HG03439 (cell line): Measurements from ENCODE around the gene TTI1.
"Not testable (repeated sequence)": the region's sequence is repeated elsewhere in the genome, so short reads cannot be mapped to it uniquely, and the experiment has no call there.

Experiments used
- ATAC-seq: cut with Tn5 transposase; IDR thresholded peaks from one replicate; pipeline ENCODE4 v1.9.1; 2021; ENCODE audit warnings: mild to moderate bottlenecking, moderate library complexity; ENCODE audit not compliant: unreplicated experiment

Gene TTI1

DNA sequence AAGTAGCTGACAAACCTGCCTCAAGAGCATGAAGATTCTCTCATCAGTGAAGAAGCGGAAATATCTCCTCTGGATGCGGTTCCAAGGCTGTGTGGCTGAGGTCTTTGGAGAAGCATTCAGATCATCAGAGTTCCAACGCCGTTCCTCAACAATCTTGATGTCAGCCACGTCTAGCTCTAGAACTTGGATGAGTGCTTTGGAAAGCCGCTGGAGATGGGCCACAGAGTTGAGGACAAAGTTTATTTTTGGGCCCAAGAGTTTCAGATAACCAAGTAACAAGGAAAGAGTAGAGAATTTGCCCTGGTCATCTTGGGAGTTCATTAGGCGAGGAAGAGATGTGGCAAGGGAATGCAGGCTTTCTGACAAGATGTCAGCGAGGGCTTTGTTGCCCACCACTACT is 20.9 kb downstream of the TTI1 start:
- ATAC-seq: no peak

DNA sequence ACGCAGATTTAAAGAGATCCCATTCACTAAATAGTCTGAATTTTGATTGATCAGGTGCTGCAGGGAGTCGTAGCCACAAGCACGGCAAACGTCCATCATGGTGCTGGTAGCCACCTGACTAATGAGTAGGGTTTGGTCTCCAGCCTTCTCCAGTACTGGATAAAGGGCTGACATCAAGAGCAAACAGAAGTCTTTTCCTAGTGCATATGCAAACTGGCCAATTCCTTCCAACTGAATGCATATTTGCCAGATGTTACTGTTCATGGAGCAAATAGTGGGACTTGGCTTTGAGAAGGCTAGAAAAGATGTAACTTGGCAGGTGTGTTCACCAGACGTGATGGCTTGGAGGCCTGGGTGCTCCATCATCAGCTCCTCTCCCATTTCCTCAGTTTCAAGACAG is 21.6 kb downstream of the TTI1 start:
- no peak for ATAC-seq

DNA sequence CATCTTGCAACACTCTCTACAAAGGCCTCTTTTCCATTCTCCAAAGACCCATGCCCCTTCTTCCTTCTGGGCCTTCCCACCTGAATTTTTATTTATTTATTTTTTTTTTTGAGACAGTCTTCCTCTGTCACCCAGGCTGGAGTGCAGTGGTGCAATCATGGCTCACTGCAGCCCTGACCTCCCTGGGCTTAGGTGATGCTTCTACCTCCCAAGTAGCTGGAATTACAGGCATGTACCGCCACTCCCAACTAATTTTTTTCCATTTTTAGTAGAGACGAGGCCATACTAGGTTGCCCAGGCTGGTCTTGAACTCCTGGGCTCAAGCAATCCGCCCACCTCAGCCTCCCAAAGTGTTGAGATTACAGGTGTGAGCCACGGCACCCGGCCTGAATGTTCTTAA is 23.8 kb downstream of the TTI1 start:
- ATAC-seq: not testable (repeated sequence)

DNA sequence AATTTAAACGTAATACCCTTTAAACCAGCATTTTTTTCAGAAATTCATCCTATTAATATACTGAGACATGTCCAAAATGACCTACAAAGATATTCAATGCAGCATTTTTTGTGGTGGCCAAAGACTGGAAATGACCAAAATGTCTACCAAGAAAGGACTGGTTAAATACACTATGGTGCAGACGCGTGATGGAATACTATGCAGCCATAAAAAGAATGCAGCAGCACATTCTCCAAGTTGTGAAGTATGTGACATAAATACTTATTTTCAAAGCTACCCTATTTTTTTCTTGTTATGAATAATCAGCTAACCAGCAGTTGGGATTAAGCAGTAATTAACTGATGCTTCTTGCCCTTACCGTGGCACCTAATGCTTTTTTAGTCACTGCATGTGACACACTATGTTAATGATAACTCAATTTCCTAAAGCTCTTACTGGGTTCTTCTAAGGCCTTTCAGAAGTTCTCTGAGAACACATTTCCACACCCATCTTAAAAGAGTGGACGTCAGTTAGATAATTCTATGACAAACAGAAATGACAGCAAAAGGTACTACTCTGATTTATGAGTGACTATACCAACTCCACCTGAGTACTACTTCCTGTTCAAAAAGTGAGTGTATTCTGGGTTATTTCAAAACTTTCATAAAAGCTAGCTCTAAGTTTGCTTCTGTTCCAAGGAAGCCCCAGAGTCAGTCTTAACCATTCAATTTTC is 24.9 kb downstream of the TTI1 start:
- ATAC-seq: no peak

DNA sequence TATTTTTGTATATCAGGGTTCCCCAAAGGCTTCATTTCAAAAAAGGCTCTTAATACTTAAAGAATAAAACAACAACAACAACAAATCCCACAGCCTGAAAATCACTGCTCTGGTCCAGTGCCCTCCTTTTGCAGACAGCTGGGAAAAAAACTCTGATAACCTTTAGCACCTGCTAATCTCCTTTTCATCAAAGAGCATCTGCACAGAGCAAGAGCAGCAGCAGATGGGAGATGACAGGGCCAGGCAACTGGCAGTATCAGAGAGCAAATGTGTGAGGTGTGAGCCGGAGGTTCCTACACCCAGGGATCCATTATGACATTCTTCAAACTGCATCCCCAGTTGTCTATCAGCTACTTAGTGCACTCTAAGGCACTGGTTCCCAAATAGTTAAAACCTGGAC is 25.7 kb downstream of the TTI1 start:
- no peak for ATAC-seq

DNA sequence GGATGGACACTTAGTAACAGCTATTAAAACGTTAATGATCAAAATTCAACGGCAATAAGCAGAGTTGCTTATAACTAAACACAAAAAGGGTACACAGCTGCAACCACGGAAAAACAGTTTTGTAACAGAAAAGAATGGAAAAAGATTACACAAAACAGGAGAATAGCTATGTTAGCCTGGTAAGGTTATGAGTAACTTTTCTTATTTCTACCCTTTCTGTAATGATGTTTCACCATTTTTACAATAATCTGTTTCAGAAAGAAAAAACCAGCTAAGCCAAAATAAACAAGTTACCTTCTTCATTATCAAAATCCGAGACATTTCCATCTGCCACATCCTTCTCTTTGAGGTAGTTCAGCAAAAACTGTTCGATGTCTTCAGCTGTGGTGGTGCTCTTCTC is 27.4 kb downstream of the TTI1 start:
- ATAC-seq: no peak

DNA sequence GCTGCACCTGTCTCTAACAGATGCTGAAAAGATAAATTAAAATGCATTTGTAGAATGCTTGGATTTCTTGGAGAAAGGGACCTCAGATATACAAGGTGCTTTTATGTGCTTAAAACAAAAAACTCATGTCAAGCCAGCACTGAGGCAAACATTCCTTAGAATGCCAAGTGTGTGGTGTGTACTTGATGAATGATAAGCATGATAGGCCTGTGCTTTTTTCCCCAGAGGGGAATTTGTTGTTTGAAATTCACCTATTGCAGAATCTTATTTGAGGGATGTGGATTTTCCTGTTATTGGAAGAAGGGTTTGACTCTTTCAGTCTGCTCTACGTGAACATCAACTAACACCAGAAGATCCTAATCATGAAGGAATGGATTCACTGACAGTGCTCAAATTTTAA is 28.8 kb downstream of the TTI1 start:
- ATAC-seq: no peak

DNA sequence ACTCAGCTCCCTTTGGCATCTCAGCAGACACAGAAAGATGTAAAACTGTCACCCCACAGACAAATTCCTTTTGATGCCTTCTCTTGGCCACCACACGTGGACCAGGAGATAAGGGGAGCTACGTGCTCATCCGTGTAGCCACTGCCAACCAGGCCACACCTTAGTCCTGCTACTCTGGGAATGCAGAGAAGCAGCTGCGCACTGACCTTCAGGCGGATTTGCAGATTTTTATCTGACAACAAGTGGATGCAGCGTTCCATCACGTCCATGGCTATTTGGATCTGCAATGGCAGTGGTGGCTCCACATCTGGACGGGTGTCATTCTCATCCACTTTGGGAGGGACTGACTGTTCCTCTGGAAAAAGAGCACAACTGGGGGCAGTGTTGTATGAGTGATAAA is 30.8 kb downstream of the TTI1 start:
- ATAC-seq: no peak

DNA sequence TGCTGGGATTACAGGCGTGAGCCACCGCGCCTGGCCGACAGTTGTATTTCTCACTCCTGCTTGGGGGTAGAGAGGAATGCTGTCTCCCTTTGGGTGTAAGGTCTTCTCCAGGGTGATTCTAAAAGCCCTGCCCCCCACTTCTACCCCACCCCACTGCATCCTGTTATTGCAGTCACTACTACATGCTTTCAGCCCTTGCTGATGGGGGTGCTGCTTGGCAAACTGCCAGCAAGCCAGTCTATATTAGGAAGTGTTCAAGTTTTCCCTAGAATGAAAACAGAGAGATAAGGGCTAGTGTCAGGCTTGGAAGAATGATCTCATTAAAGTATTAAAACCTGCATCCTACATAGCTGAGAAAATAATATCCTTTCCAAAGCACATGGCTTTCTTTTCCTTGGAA is 31.3 kb downstream of the TTI1 start:
- ATAC-seq: no peak

DNA sequence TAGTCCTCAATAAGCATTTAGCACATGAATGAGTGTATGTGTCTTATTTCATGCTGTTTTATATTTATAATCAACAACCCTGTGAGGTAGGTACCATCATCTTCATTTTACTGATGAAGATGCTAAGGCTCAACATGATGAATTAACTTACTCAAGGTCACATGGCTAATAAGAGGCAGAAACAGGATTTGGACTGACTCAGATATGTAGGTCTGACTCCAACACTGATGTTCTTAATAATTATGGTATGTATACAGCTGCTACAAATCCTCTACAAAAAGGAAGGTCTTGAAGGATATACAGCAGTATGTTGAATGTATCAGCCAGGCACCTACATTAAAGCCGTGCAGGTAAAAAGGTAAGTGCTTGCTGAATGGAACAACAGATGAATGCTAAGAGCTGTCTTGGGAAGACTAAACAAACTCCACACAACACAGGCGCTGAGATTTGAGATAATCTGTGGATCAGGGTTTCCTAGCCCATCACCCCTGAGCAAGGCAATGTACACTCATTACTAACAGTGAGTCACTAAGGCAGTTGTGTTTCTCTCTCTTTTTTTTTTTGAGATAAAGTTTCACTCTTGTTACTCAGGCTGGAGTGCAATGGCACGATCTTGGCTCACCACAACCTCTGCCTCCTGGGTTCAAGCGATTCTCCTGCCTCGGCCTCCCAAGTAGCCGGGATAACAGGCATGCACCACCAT is 31.9 kb downstream of the TTI1 start:
- ATAC-seq: no peak

DNA sequence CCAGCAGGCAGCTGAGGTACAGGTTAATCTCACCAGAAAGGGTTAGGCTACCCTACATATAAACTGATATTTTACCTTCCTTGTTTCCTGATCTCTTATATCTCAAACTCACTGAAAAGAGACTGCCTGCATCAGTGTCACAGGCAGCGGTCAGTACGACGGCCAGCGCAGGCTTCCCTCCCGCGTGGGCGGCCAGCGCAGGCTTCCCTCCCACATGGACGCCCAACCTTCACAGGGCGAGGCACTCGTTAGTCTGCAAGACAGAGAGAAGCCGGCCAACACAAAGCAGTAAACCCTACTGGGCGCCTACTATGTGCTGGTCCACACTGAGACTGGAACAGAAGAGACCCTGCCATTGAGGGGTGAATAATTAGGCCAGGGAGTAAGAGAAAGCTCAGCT is 33.0 kb downstream of the TTI1 start:
- no peak for ATAC-seq

DNA sequence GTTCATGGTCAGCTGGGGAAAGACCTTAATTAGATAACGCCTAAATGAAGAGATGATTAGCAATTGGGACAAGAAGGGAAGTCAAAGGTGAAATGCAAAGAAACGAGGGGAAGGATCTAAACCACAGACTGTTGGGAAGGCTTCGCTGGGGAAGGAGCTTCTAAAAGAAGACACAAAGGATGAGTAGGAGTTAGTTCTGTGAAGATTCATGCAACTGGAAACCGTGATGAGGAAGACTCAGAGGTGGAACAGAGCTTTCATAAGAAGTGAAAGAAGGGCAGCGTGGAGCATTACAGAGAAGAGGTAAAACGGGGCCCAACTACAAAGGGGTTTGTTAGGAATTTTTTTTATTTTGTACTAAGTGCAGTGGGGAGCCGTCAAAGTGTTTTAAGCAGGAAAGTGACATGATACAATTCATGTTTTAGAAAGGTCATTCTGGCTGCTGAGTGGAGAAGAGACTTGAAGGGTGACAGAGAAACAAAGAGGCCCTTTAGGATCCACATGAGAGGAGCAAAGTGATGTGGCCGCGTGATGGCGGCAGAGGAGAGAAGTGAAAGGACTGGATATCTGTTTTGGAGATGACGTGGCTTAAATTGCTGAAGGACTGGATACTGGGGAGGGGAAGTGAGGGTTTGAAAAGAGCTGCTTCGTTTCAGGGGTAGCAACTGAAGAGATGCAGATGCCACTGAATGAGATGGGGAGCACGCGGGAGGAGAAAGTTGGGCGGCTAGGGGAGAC is 33.6 kb downstream of the TTI1 start:
- ATAC-seq: no peak

DNA sequence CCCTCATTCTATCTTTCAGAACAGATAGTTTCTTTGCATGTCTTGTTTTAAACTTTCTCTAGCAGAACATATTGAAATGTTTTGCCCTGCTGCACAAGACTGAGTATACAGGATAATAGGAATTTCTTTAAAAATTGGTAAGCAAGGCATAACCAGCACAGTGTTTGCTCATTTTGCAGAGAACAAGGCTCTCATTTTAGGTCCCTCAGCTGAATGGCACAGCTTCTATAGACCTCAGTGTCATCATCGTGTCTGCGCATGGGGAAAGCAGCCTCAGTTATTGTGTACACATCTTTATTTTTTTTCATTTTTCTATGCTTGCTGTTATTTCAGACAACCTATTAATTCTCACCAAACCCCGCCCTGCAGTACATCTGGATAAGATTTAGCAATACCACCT is 35.7 kb downstream of the TTI1 start:
- no peak for ATAC-seq

DNA sequence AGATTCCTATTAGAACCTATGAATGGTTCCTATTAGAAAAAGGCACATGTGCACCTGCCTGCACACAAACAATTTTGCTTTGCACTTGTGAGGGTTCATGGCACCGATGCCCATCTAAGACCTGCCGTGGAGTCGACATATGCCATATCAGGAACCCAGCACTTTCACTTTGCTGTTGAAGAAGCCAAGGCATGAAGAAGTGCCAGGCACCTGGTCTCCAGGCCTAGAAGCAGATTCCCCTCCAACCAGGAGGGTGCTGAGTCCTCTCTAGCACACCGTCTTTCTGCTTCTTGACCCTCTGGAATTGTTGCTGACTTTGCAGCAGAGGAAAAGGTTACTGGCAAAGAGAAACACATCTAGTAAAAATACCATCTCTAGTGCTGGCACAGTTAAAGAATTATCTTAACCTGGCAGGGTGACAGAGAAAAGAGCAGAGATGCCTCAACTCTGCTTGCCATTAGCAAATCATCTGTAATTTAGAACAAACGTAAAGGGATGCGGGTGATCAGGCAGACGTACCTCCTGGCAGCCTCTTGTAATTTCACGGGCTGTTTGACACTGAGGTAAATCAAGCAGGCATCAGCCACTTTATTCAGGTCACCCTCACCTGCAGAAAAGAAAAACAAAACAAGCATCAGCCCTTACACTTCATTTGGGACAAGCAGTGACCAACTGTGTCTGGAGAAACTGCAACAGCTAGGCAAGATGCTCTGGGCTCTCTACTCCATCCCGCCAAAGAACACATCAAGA is 37.2 kb downstream of the TTI1 start:
- no peak for ATAC-seq

DNA sequence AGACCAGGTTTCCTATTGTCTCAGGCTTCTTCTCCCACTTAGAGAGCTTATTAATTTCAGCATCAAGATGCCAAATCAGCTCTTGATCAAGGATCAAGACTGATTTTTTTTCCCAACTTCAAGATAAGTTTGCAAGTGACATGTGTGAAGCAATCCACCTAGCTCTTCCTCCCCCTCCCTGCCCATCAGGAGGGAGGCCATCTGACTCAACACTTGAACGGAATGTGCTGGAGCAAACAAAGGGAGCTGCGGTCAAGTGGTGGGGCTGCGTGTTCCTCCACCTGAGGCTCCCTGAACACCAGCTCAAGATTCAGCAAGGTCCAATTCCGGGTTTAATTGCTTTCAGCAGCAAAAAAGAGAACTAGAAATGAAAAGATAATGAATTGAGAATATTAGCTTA is 38.7 kb downstream of the TTI1 start:
- no peak for ATAC-seq

DNA sequence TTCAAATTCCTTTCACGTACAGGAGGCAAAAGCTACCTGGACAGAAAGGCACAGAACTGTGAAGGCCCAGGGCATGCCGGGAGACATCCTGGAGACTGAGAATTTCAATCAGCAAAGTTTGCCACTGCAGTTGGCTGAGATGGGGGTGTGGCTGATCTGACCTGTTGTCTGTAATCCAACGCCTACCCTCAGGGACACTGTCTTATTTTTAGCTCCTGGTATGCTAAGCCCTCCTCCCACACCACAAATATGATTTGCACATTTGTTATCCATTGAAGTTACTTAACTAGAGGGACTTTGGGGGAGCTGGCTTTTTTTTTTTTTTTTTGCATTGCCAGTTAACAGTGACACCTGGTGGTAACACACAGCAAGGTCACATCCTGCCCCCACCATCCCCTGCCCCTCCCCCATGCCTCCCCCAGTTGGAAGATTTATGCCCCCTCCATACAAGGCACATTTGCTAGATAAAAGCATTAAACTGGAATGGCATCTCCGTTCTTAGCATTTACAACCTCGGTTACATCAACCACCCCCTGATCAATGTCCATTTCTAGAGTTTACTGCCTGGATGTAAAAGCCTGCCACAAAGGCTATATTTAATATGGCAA is 40.4 kb downstream of the TTI1 start:
- ATAC-seq: no peak

DNA sequence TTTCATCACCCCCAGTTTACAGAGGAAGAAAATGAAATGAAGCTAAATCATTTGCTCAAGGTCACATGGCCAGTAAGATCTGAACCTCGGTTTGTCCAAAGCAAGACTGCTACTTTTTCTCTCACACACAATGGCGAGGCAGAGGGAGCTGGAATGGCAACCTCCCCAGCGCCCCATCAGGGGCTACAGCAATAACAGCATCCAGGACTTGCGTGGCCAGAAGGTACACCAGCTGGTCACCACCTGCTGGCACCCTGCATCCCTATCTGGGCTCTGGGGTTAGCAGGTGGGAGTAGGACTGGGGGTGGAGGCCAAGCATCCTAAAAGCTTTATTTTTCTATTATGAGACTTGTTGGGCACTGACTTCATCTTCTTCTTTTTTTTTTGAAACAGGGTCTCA is 41.3 kb downstream of the TTI1 start:
- ATAC-seq: no peak

DNA sequence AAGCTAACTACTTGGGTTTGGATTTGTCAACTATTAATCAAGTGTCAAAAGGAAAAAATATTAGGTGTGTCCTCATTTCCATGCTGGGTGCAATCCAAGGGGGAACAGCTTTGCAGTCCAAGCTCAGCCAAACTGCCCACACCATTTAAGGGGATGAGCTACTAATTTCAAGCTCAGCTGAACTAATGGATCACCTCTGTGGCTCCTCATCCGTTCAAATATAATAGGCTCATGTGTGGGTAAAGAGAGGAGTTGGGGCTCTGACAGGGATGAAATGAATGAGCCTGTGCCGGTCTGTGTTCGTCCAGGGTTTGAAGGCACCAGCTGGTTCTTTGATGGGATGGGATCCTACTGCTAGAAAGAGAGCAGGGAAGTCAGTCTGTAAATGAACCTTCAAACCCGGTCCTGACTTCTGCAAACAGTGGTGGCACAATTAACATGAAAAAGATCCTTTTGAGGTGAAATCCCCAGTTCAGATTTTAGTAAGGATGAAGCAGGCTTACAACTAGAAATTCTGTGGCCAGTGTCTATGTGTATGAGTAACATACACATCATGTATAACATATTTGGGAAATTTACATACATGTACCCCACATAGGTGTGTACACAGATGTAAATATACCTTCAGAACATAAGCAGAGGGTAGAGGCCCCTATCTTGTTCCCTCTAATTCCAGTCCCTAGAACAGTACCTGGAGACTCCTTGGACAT is 41.9 kb downstream of the TTI1 start:
- ATAC-seq: no peak

DNA sequence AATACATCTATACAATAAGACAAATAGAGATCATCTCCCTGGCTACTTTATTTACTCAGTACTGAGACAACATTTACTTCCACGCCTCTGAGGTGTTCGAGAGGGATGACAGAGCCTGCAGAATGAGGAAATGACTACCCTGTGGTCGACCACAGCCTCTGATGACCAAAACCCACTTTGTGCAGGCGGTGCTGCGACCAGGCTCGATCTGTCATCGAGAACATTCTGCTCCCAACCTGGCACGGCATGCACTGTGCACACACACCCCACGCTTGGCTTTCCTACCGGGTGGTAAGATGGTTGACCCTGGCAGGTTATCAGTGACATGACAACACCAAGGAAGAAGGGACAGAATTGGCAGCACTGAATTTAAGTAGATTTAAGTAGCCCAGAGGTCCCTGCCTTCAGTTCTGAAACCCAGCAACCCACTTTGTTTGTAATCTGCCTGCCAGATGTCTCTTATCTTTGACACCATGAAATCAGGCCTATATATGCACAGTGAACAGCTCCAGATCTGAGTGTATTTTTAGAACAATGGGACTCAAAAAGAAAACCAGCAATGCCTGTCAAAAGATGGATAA is 42.6 kb downstream of the TTI1 start:
- ATAC-seq: peak; percentile 82
